Neural progenitor cell (in vitro differentiated cells): ENCODE measurements around the gene STK38. TPM values are rescaled to one million over a fixed set of nuclear protein-coding genes. Genes with fewer than 3 reads are reported as not detected.

Experiments used
- DNase-seq: peaks from one replicate; pipeline ENCODE4 v3.0.0-alpha.2; 2016; ENCODE audit warnings: low spot score
- H2AFZ ChIP-seq: fragments of 200-600 bp; sonication (generic); replicated peaks from 2 replicates; pipeline ENCODE4 v1.6.1; 2016; ENCODE audit warnings: antibody characterized with exemption
- H3F3A ChIP-seq: fragments of 200-600 bp; sonication (generic); 2 replicates; pipeline ENCODE4 v1.6.1; 2016; ENCODE audit warnings: antibody characterized with exemption, low read depth
- H3K27ac ChIP-seq: fragments of 200-600 bp; sonication (generic); 2 replicates; pipeline ENCODE4 v1.5.1; 2016; ENCODE audit warnings: mild to moderate bottlenecking
- H3K27me3 ChIP-seq: fragments of 200-600 bp; sonication (generic); 2 replicates; pipeline ENCODE4 v1.6.1; 2016; ENCODE audit warnings: mild to moderate bottlenecking, moderate library complexity
- H3K36me3 ChIP-seq: fragments of 200-600 bp; sonication (generic); 2 replicates; pipeline ENCODE4 v1.5.1; 2016
- H3K4me1 ChIP-seq: fragments of 200-600 bp; sonication (generic); 2 replicates; pipeline ENCODE4 v1.6.1; 2016; ENCODE audit warnings: mixed run types
- H3K4me2 ChIP-seq: fragments of 200-600 bp; sonication (generic); 2 replicates; pipeline ENCODE4 v1.6.1; 2016
- H3K4me3 ChIP-seq: fragments of 200-600 bp; sonication (generic); 2 replicates; pipeline ENCODE4 v1.5.1; 2016
- H3K79me2 ChIP-seq: fragments of 200-600 bp; sonication (generic); 2 replicates; pipeline ENCODE4 v1.6.1; 2016; ENCODE audit warnings: low read depth
- H3K9ac ChIP-seq: fragments of 200-600 bp; sonication (generic); 2 replicates; pipeline ENCODE4 v1.6.1; 2016
- H3K9me3 ChIP-seq: fragments of 200-600 bp; sonication (generic); 2 replicates; pipeline ENCODE4 v1.5.1; 2016; ENCODE audit warnings: low read depth
- H4K20me1 ChIP-seq: fragments of 200-600 bp; sonication (generic); 2 replicates; pipeline ENCODE4 v1.6.1; 2016; ENCODE audit warnings: low read depth
- H3K27ac Mint-ChIP-seq: 3 replicates; pipeline ENCODE4 v1.8.0; 2021; ENCODE audit warnings: mixed read lengths
- H3K27me3 Mint-ChIP-seq: 2 replicates; pipeline ENCODE4 v1.8.0; 2022; ENCODE audit warnings: low read depth, mild to moderate bottlenecking, inconsistent platforms, moderate library complexity, mixed read lengths; ENCODE audit not compliant: insufficient read depth
- H3K36me3 Mint-ChIP-seq: 3 replicates; pipeline ENCODE4 v1.8.0; 2021; ENCODE audit warnings: mixed read lengths
- H3K4me1 Mint-ChIP-seq: 3 replicates; pipeline ENCODE4 v1.8.0; 2021; ENCODE audit warnings: mixed read lengths
- H3K4me3 Mint-ChIP-seq: 3 replicates; pipeline ENCODE4 v1.8.0; 2021; ENCODE audit warnings: mild to moderate bottlenecking, moderate library complexity, mixed read lengths
- H3K9me3 Mint-ChIP-seq: 3 replicates; pipeline ENCODE4 v1.8.0; 2020; ENCODE audit warnings: mixed read lengths
- EZH2 ChIP-seq: fragments of 200-600 bp; sonication (generic); IDR thresholded peaks from 2 replicates; pipeline ENCODE4 v1.6.1; 2017; ENCODE audit warnings: antibody characterized with exemption, mild to moderate bottlenecking, moderate library complexity
- EZH2phosphoT487 ChIP-seq: fragments of 200-600 bp; sonication (generic); IDR thresholded peaks from 2 replicates; pipeline ENCODE4 v1.6.1; 2017; ENCODE audit warnings: antibody characterized with exemption
- total RNA-seq: library from RNA; depleted of rRNA; stranded (reverse); fragments of >200 nt; gene quantifications from 2 replicates; pipeline ENCODE4 v1.2.3, GENCODE V29; 2015; ENCODE audit warnings: low replicate concordance
- TF ChIP-seq, protein P1 (sequence below): fragments of 200-600 bp; sonication (generic); IDR thresholded peaks from 2 replicates; pipeline ENCODE4 v1.5.1; 2017; ENCODE audit warnings: antibody characterized with exemption, mild to moderate bottlenecking

The STK38 gene
- total RNA-seq, 1 donor from 2014 or later: 31.9 TPM

DNA sequence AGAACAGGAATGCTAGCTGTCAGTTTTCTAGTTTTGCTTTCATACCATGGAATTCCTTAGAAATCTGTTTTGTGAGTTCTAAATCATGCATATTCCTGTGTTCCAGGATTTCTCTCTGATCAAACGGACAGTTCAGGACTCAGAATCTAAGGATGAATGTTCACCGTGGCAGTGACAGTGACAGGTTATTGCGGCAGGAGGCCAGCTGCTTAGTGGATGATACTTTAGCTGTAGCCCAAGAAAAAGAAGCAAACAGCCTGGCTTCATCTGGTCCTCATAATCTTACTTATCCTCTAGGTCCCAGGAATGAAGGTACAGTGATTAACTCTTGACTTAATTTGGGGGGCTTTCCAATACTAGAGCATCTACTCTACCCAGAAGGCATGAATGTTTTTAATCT lies 77.3 kb downstream of the STK38 start:
- TF ChIP-seq EZH2: no peak
- TF ChIP-seq EZH2phosphoT487: no peak
- Histone ChIP-seq H3K79me2 (peaks cover 49% of the 10 kb centered on the region), H3K4me3 (no peak overlapping the region), H3K27me3 (no peaks in the 10 kb centered on the region), H3K36me3 (peaks cover 8% of the 10 kb centered on the region), H3K27ac (no peak overlapping the region), H3K4me1 (no peaks in the 10 kb centered on the region), H4K20me1 (peaks cover 8% of the 10 kb centered on the region), H3K4me2 (no peak overlapping the region), H3K9me3 (no peaks in the 10 kb centered on the region), H2AFZ (no peak overlapping the region), H3K9ac (no peak overlapping the region), H3F3A (no peaks in the 10 kb centered on the region)
- no peak for DNase-seq
- H3K4me3 Mint-ChIP-seq: no peak overlapping the region
- no peak overlapping the region for H3K27ac Mint-ChIP-seq
- peaks cover 3% of the 10 kb centered on the region for H3K9me3 Mint-ChIP-seq
- H3K27me3 Mint-ChIP-seq: no peaks in the 10 kb centered on the region
- H3K4me1 Mint-ChIP-seq: peaks cover 4% of the 10 kb centered on the region
- peaks cover 18% of the 10 kb centered on the region for H3K36me3 Mint-ChIP-seq

DNA sequence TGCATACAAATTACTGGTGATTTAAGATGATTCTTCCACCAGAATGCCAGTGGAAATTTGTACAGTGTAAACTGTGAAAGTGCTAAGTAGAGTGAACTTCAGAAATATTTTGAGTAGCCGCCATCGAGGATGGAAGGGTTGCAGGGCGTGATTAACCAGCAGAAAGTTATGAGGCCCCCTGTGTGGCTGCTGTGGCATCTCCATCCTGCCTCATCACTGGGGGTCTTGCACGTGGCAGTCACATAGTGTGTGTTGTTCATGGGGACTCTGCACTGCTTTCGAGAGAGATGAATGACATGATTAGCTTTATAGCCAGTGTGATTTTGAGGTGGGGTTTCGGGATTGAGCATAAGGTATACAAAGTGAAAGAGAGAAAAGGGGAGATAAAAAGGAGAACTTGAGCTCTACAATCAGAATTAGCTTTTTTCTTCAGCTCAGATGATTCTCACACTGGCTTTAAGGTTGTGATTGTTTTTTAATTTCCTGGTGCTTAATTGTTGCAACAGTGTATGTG lies 78.1 kb downstream of the STK38 start:
- Histone ChIP-seq H4K20me1 (peaks cover 11% of the 10 kb centered on the region), H3K79me2 (peaks cover 56% of the 10 kb centered on the region), H3K4me1 (no peaks in the 10 kb centered on the region), H3K4me2 (no peak overlapping the region), H3K27ac (no peak overlapping the region), H3K27me3 (no peaks in the 10 kb centered on the region), H3K9me3 (no peaks in the 10 kb centered on the region), H3K4me3 (no peak overlapping the region), H3K9ac (no peak overlapping the region), H3K36me3 (peaks cover 3% of the 10 kb centered on the region), H3F3A (no peaks in the 10 kb centered on the region), H2AFZ (no peak overlapping the region)
- H3K9me3 Mint-ChIP-seq: peaks cover 3% of the 10 kb centered on the region
- H3K36me3 Mint-ChIP-seq: peaks cover 21% of the 10 kb centered on the region
- H3K4me3 Mint-ChIP-seq: no peak overlapping the region
- no peak for TF ChIP-seq EZH2
- no peak for TF ChIP-seq EZH2phosphoT487
- TF ChIP-seq, protein P1, sequence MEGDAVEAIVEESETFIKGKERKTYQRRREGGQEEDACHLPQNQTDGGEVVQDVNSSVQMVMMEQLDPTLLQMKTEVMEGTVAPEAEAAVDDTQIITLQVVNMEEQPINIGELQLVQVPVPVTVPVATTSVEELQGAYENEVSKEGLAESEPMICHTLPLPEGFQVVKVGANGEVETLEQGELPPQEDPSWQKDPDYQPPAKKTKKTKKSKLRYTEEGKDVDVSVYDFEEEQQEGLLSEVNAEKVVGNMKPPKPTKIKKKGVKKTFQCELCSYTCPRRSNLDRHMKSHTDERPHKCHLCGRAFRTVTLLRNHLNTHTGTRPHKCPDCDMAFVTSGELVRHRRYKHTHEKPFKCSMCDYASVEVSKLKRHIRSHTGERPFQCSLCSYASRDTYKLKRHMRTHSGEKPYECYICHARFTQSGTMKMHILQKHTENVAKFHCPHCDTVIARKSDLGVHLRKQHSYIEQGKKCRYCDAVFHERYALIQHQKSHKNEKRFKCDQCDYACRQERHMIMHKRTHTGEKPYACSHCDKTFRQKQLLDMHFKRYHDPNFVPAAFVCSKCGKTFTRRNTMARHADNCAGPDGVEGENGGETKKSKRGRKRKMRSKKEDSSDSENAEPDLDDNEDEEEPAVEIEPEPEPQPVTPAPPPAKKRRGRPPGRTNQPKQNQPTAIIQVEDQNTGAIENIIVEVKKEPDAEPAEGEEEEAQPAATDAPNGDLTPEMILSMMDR: no peak
- DNase-seq: no peak
- H3K4me1 Mint-ChIP-seq: peaks cover 4% of the 10 kb centered on the region
- H3K27me3 Mint-ChIP-seq: no peaks in the 10 kb centered on the region
- H3K27ac Mint-ChIP-seq: no peak overlapping the region

DNA sequence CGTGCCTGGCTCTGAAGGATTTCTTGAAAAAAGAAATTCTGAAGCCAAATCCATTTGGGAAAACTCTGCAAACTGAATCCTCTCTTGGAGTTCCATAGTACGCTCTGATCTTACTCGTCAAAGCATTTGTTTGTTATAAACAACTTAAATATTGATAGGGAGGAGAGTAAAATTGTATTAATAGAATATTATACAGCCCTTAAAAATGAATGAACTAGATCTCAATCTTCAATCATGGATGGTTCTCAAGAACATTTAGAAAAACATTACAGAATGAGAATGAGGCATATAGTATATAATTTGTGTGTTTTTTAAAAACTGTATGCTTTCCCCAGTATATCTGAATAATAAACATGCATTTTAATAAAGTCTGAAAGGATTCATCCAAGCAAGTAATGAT lies 79.7 kb downstream of the STK38 start:
- no peak overlapping the region for H3K9ac ChIP-seq
- H3K4me1 Mint-ChIP-seq: peaks cover 4% of the 10 kb centered on the region
- no peaks in the 10 kb centered on the region for H3K9me3 ChIP-seq
- no peak overlapping the region for H3K4me3 Mint-ChIP-seq
- H3K27me3 ChIP-seq: no peaks in the 10 kb centered on the region
- no peak for TF ChIP-seq EZH2phosphoT487
- no peak for TF ChIP-seq EZH2
- TF ChIP-seq, protein P1: no peak
- no peaks in the 10 kb centered on the region for H3K27me3 Mint-ChIP-seq
- no peaks in the 10 kb centered on the region for H3F3A ChIP-seq
- no peak overlapping the region for H3K27ac ChIP-seq
- H4K20me1 ChIP-seq: peaks cover 14% of the 10 kb centered on the region
- no peaks in the 10 kb centered on the region for H3K4me1 ChIP-seq
- H3K4me2 ChIP-seq: no peak overlapping the region
- no peak overlapping the region for H2AFZ ChIP-seq
- H3K79me2 ChIP-seq: peaks cover 72% of the 10 kb centered on the region
- H3K9me3 Mint-ChIP-seq: peaks cover 3% of the 10 kb centered on the region
- H3K36me3 Mint-ChIP-seq: peaks cover 19% of the 10 kb centered on the region
- H3K36me3 ChIP-seq: peaks cover 3% of the 10 kb centered on the region
- no peak overlapping the region for H3K4me3 ChIP-seq
- H3K27ac Mint-ChIP-seq: no peak overlapping the region
- DNase-seq: no peak

DNA sequence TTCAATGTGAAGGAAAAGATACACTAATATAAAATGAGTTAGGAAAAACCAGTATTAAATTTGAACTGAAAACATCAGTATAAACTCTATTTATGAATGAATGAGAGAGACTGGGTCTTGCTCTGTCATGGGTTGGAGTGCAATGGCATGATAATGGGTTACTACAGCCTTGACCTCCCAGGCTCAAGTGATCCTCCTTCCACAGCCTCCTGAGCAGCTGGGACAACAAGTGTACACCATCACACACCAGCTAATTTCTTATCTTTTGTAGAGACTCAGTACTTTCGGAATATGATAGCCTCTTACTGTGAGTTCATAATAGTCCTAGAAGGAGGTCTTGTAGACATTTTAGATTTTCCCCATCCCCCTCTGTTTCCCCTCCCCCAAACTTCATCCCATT lies 83.0 kb downstream of the STK38 start:
- Histone ChIP-seq H4K20me1 (peaks cover 19% of the 10 kb centered on the region), H3K27ac (no peak overlapping the region), H3K79me2 (peaks cover 96% of the 10 kb centered on the region), H3F3A (no peaks in the 10 kb centered on the region), H3K4me3 (no peak overlapping the region), H3K36me3 (no peaks in the 10 kb centered on the region), H3K9ac (no peak overlapping the region), H3K27me3 (no peaks in the 10 kb centered on the region), H3K4me1 (no peaks in the 10 kb centered on the region), H3K4me2 (no peak overlapping the region), H3K9me3 (no peaks in the 10 kb centered on the region), H2AFZ (no peak overlapping the region)
- Mint-ChIP-seq H3K4me1 (peaks cover 5% of the 10 kb centered on the region), H3K36me3 (peaks cover 11% of the 10 kb centered on the region), H3K27ac (no peak overlapping the region), H3K27me3 (no peaks in the 10 kb centered on the region), H3K9me3 (peaks cover 3% of the 10 kb centered on the region), H3K4me3 (no peak overlapping the region)
- DNase-seq: no peak
- TF ChIP-seq, protein P1: no peak
